Endothelial cell of umbilical vein (primary cell): ENCODE measurements around the gene ADORA2B.
"Not testable (repeated sequence)": the region's sequence is repeated elsewhere in the genome, so short reads cannot be mapped to it uniquely, and the experiment has no call there.

ENCODE experiments used
- EZH2 ChIP-seq: IDR thresholded peaks from 2 replicates; pipeline ENCODE4 v1.6.1; 2012; ENCODE audit warnings: borderline replicate concordance, low read depth, mild to moderate bottlenecking, moderate library complexity, low read length, inconsistent platforms; ENCODE audit not compliant: severe bottlenecking
- JUN ChIP-seq: IDR thresholded peaks from 2 replicates; pipeline ENCODE4 v1.6.1; 2011; ENCODE audit warnings: borderline replicate concordance, low read depth; ENCODE audit not compliant: insufficient read length, insufficient read depth
- POLR2AphosphoS5 ChIP-seq: IDR thresholded peaks from 2 replicates; pipeline ENCODE4 v1.6.1; 2012; ENCODE audit warnings: low read depth, mild to moderate bottlenecking, control low read depth, low read length, moderate library complexity; ENCODE audit not compliant: insufficient read depth
- TF ChIP-seq, protein P1 (sequence below), 2 donors: IDR thresholded peaks; 1 replicate in 1 of 2; 2 replicates in 1 of 2; pipeline ENCODE4 v1.5.1; 2011; ENCODE audit warnings: low read length in 2 of 2, mild to moderate bottlenecking in 2 of 2, moderate library complexity in 2 of 2, control low read depth in 1 of 2, inconsistent platforms in 1 of 2, low read depth in 1 of 2; ENCODE audit not compliant: insufficient read depth in 1 of 2; ENCODE audit errors: extremely low read depth in 1 of 2

DNA sequence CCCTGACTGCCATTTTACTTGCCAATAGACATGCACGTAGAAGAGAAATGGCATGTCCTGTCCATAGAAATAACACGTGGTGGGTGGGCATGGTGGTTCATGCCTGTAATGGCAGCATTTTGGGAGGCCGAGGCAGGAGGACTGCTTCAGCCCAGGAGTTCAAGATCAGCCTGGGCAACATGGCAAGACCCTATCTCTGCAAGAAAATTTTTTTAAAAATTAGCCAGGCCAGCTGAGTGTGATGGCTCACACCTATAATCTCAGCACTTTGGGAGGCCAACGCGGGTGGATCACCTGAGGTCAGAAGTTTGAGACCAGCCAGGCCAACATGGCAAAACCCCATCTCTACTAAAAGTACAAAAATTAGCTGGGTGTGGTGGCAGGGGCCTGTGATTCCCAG is 33.2 kb upstream of the ADORA2B start:
- TF ChIP-seq, protein P1, sequence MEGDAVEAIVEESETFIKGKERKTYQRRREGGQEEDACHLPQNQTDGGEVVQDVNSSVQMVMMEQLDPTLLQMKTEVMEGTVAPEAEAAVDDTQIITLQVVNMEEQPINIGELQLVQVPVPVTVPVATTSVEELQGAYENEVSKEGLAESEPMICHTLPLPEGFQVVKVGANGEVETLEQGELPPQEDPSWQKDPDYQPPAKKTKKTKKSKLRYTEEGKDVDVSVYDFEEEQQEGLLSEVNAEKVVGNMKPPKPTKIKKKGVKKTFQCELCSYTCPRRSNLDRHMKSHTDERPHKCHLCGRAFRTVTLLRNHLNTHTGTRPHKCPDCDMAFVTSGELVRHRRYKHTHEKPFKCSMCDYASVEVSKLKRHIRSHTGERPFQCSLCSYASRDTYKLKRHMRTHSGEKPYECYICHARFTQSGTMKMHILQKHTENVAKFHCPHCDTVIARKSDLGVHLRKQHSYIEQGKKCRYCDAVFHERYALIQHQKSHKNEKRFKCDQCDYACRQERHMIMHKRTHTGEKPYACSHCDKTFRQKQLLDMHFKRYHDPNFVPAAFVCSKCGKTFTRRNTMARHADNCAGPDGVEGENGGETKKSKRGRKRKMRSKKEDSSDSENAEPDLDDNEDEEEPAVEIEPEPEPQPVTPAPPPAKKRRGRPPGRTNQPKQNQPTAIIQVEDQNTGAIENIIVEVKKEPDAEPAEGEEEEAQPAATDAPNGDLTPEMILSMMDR (IDR thresholded peaks at IDR 0.05; ENCODE audit: extremely low read depth in 1 of 2, insufficient read depth in 1 of 2, low read depth in 1 of 2, low read length in 2 of 2): not testable (repeated sequence)
- not testable (repeated sequence) for TF ChIP-seq POLR2AphosphoS5, EZH2, JUN
